Loucy (cell line): ENCODE data around the gene MTMR10.

ENCODE experiments used
- CTCF ChIP-seq: fragments of 200-600 bp; sonication (generic); conservative IDR thresholded peaks from 2 replicates; pipeline ENCODE4 v1.5.1; 2014; ENCODE audit warnings: mild to moderate bottlenecking, antibody characterized with exemption, low read length
- EZH2phosphoT487 ChIP-seq: fragments of 200-600 bp; IDR thresholded peaks from 2 replicates; pipeline ENCODE4 v1.6.1; 2018; ENCODE audit warnings: antibody characterized with exemption, mild to moderate bottlenecking, moderate library complexity, borderline replicate concordance

- no peak for TF ChIP-seq CTCF
- TF ChIP-seq EZH2phosphoT487: no peak
These were observed 74.4 kb downstream of the MTMR10 start for GRCh38 chr15:30917013-30917412.
